ENCODE data around the gene R3HDM4. TPM values are rescaled to one million over a fixed set of nuclear protein-coding genes. Genes with fewer than 3 reads are reported as not detected.

Gene R3HDM4
- total and polyA plus RNA-seq, 4 donors, result 14.1 to 72.4 (median 20.2) TPM

DNA sequence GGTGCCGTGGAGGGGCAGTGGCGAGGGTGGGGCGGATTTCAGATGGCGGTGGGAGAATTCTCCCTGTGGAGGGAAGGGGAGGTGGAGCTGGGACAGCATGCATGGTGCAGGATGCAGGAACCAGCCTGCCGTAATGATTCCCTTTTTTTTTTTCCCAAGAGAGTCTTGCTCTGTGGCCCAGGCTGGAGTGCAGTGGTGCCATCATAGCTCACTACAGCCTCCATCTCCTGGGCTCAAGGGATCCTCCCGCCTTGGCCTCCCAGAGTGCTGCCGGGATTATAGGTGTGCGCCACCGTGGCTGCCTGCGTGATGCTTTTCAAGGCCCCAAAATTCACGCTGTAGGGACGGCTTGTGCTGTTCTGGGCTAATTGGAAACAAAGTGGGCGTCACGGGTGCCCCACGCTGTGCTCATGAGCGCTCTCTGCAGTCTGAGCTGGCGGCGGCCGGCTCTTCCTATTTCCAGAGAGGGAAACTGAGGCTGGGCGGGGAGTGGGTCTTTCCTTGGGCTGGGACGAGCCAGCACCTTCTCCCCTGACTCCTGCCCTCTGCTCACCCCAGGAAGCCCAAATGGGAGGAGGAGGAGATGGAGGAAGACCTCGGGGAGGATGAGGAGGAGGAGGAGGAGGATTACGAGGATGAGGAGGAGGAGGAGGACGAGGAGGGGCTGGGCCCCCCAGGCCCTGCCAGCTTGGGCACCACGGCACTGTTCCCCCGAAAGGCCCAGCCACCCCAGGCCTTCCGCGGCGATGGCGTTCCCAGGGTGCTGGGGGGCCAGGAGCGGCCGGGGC, 19.0 kb upstream of the R3HDM4 start:
- Histone ChIP-seq H3K27ac (ENCODE audit: low read depth in 1 of 2, low read length in 2 of 2) (no peak overlapping the region), H3K27me3 (ENCODE audit: control insufficient read depth in 4 of 4, insufficient read depth in 4 of 4, low read length in 3 of 4) (no peaks in the 10 kb centered on the region), H3K4me3 (ENCODE audit: low read depth in 1 of 3, low read length in 3 of 3) (no peak overlapping the region), H3K4me1 (ENCODE audit: control insufficient read depth in 4 of 4, insufficient read depth in 4 of 4, low read length in 3 of 4) (peaks cover 23 to 51% (median 32%) of the 10 kb centered on the region in 4 donors), H3K36me3 (ENCODE audit: control insufficient read depth in 4 of 4, insufficient read depth in 3 of 4, low read depth in 1 of 4, low read length in 3 of 4) (no peaks in the 10 kb centered on the region), H3K9ac (ENCODE audit: low read depth in 1 of 2, low read length in 2 of 2) (no peak overlapping the region), H3K9me3 (ENCODE audit: control insufficient read depth in 4 of 4, low read length in 3 of 4) (no peaks in the 10 kb centered on the region)
- TF ChIP-seq, protein P1, sequence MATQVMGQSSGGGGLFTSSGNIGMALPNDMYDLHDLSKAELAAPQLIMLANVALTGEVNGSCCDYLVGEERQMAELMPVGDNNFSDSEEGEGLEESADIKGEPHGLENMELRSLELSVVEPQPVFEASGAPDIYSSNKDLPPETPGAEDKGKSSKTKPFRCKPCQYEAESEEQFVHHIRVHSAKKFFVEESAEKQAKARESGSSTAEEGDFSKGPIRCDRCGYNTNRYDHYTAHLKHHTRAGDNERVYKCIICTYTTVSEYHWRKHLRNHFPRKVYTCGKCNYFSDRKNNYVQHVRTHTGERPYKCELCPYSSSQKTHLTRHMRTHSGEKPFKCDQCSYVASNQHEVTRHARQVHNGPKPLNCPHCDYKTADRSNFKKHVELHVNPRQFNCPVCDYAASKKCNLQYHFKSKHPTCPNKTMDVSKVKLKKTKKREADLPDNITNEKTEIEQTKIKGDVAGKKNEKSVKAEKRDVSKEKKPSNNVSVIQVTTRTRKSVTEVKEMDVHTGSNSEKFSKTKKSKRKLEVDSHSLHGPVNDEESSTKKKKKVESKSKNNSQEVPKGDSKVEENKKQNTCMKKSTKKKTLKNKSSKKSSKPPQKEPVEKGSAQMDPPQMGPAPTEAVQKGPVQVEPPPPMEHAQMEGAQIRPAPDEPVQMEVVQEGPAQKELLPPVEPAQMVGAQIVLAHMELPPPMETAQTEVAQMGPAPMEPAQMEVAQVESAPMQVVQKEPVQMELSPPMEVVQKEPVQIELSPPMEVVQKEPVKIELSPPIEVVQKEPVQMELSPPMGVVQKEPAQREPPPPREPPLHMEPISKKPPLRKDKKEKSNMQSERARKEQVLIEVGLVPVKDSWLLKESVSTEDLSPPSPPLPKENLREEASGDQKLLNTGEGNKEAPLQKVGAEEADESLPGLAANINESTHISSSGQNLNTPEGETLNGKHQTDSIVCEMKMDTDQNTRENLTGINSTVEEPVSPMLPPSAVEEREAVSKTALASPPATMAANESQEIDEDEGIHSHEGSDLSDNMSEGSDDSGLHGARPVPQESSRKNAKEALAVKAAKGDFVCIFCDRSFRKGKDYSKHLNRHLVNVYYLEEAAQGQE (IDR thresholded peaks at IDR 0.05), result no peak
- no peak for TF ChIP-seq HNF4G (IDR thresholded peaks at IDR 0.05)
- no peak for TF ChIP-seq SP1 (IDR thresholded peaks at IDR 0.05)
- TF ChIP-seq FOXA1 (IDR thresholded peaks at IDR 0.05), result no peak
- TF ChIP-seq, protein P2, sequence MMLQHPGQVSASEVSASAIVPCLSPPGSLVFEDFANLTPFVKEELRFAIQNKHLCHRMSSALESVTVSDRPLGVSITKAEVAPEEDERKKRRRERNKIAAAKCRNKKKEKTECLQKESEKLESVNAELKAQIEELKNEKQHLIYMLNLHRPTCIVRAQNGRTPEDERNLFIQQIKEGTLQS (IDR thresholded peaks at IDR 0.05), result no peak
- TF ChIP-seq RXRA (IDR thresholded peaks at IDR 0.05), result no peak
- no peak for TF ChIP-seq HNF4A (conservative IDR thresholded peaks at IDR 0.05)
- TF ChIP-seq JUND (IDR thresholded peaks at IDR 0.05), result no peak
- TF ChIP-seq EGR1 (IDR thresholded peaks at IDR 0.05; ENCODE audit: low read depth in 2 of 2), result no peak
- TF ChIP-seq, protein P3, sequence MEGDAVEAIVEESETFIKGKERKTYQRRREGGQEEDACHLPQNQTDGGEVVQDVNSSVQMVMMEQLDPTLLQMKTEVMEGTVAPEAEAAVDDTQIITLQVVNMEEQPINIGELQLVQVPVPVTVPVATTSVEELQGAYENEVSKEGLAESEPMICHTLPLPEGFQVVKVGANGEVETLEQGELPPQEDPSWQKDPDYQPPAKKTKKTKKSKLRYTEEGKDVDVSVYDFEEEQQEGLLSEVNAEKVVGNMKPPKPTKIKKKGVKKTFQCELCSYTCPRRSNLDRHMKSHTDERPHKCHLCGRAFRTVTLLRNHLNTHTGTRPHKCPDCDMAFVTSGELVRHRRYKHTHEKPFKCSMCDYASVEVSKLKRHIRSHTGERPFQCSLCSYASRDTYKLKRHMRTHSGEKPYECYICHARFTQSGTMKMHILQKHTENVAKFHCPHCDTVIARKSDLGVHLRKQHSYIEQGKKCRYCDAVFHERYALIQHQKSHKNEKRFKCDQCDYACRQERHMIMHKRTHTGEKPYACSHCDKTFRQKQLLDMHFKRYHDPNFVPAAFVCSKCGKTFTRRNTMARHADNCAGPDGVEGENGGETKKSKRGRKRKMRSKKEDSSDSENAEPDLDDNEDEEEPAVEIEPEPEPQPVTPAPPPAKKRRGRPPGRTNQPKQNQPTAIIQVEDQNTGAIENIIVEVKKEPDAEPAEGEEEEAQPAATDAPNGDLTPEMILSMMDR (IDR thresholded peaks at IDR 0.05; ENCODE audit: low read depth, low read length, missing input control), result no peak
- no peak for TF ChIP-seq GABPA (IDR thresholded peaks at IDR 0.05 in 1 of 2, conservative IDR thresholded peaks at IDR 0.05 in 1 of 2)
- TF ChIP-seq, protein P4, sequence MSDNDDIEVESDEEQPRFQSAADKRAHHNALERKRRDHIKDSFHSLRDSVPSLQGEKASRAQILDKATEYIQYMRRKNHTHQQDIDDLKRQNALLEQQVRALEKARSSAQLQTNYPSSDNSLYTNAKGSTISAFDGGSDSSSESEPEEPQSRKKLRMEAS (IDR thresholded peaks at IDR 0.05), result no peak
- 93% methylated on average over 32 of the region's 32 CpGs for WGBS
- DNase-seq (ENCODE audit: low spot score), result no peak

DNA sequence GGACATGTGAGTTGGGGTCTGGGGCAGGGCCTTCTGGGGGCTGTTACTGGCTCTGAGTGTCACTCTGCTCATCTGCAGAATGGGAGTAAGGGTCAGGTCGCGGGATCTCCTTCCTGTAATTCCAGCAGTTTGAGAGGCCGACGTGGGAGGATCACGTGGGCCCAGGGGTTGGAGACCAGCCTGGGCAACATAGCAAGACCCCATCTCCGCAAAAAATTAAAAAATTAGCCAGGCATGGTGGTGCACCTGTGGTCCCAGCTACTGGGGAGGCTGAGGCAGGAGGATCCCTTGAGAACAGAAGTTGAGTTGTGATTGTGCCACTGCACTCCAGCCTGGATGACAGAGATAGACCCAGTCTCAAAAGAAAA, 16.9 kb upstream of the R3HDM4 start:
- Histone ChIP-seq H3K9ac (ENCODE audit: low read depth in 1 of 2, low read length in 2 of 2) (no peak overlapping the region), H3K9me3 (ENCODE audit: control insufficient read depth in 4 of 4, low read length in 3 of 4) (no peaks in the 10 kb centered on the region), H3K4me1 (ENCODE audit: control insufficient read depth in 4 of 4, insufficient read depth in 4 of 4, low read length in 3 of 4) (peaks cover 18 to 54% (median 32%) of the 10 kb centered on the region in 4 donors), H3K27me3 (ENCODE audit: control insufficient read depth in 4 of 4, insufficient read depth in 4 of 4, low read length in 3 of 4) (no peaks in the 10 kb centered on the region), H3K4me3 (ENCODE audit: low read depth in 1 of 3, low read length in 3 of 3) (no peak overlapping the region), H3K27ac (ENCODE audit: low read depth in 1 of 2, low read length in 2 of 2) (no peak overlapping the region), H3K36me3 (ENCODE audit: control insufficient read depth in 4 of 4, insufficient read depth in 3 of 4, low read depth in 1 of 4, low read length in 3 of 4) (no peaks in the 10 kb centered on the region)
- TF ChIP-seq, protein P4 (IDR thresholded peaks at IDR 0.05), result no peak
- TF ChIP-seq, protein P2 (IDR thresholded peaks at IDR 0.05), result no peak
- no peak for TF ChIP-seq FOXA1 (IDR thresholded peaks at IDR 0.05)
- no peak for TF ChIP-seq HNF4A (conservative IDR thresholded peaks at IDR 0.05)
- DNase-seq (ENCODE audit: low spot score), result no peak
- WGBS, result 94% methylated on average over 6 of the region's 6 CpGs

Data from liver (tissue), 9 donors.